ENCODE data around the gene ZSCAN25. TPM values are rescaled to one million over a fixed set of nuclear protein-coding genes. Genes with fewer than 3 reads are reported as not detected.
A peak's percentile ranks its signal among the peaks of the same experiment; 100 is the strongest.
"Not testable (repeated sequence)": the region's sequence is repeated elsewhere in the genome, so short reads cannot be mapped to it uniquely, and the experiment has no call there.

Gene ZSCAN25
- total RNA-seq, 3 donors from 2014 or later (not counting 1 experiment from before 2014, with no cell fraction given), result 24.4 to 37.4 (median 27.8) TPM

- H3K27me3 ChIP-seq (ENCODE audit: control insufficient read depth, insufficient read depth, low read length), result no peaks in the 10 kb centered on the region
- peaks cover 14% of the 10 kb centered on the region for H3K4me1 ChIP-seq (ENCODE audit: control insufficient read depth, insufficient read depth, low read length)
- H3K27ac ChIP-seq (ENCODE audit: low read length), result no peak overlapping the region
- H3K27me3 Mint-ChIP-seq (ENCODE audit: low read depth in 2 of 2), result no peaks in the 10 kb centered on the region
- intact Hi-C loops (cut with micrococcal nuclease), result no loop called here
- peak overlapping the region in 1 of 2 donors; percentile 21 for H3K27ac Mint-ChIP-seq
- no peak for ATAC-seq
- 92% methylated on average over 3 of the region's 3 CpGs for WGBS (ENCODE audit: insufficient coverage)
- peaks cover 0 to 28% of the 10 kb centered on the region in 2 donors for H3K4me1 Mint-ChIP-seq
- H3K9me3 Mint-ChIP-seq, result no peaks in the 10 kb centered on the region
- no peak for TF ChIP-seq CTCF (IDR thresholded peaks at IDR 0.05)
- H3K36me3 Mint-ChIP-seq, result peaks cover 20% of the 10 kb centered on the region
- H3K36me3 ChIP-seq (ENCODE audit: control insufficient read depth, insufficient read depth, low read length), result peaks cover 22% of the 10 kb centered on the region
- no peak overlapping the region for H3K4me3 ChIP-seq (ENCODE audit: low read length)
- H3K9me3 ChIP-seq (ENCODE audit: control insufficient read depth, insufficient read depth, low read length), result no peaks in the 10 kb centered on the region
- no peak for DNase-seq
- no peak overlapping the region for H3K4me3 Mint-ChIP-seq
Observed at GRCh38 chr7:99576251-99576650, 40.5 kb upstream of the ZSCAN25 start.

- ATAC-seq, result no peak
- DNase-seq, result peak in 1 of 2 donors; percentile 22
- Mint-ChIP-seq H3K4me3 (peak overlapping the region; percentile 92), H3K27ac (peak overlapping the region in 1 of 2 donors; percentile 77), H3K36me3 (no peaks in the 10 kb centered on the region), H3K27me3 (ENCODE audit: low read depth in 2 of 2) (no peaks in the 10 kb centered on the region), H3K4me1 (peaks cover 0 to 20% of the 10 kb centered on the region in 2 donors), H3K9me3 (no peaks in the 10 kb centered on the region)
- Histone ChIP-seq H3K4me1 (ENCODE audit: control insufficient read depth, insufficient read depth, low read length) (peaks cover 14% of the 10 kb centered on the region), H3K27me3 (ENCODE audit: control insufficient read depth, insufficient read depth, low read length) (no peaks in the 10 kb centered on the region), H3K4me3 (ENCODE audit: low read length) (peak overlapping the region; percentile 60), H3K36me3 (ENCODE audit: control insufficient read depth, insufficient read depth, low read length) (peaks cover 2% of the 10 kb centered on the region), H3K27ac (ENCODE audit: low read length) (no peak overlapping the region), H3K9me3 (ENCODE audit: control insufficient read depth, insufficient read depth, low read length) (no peaks in the 10 kb centered on the region)
- 70% methylated on average over 6 of the region's 10 CpGs for WGBS (ENCODE audit: insufficient coverage)
- TF ChIP-seq CTCF (IDR thresholded peaks at IDR 0.05), result no peak
- intact Hi-C loops (cut with micrococcal nuclease), result no loop called here
Observed at GRCh38 chr7:99579281-99579955, 37.3 kb upstream of the ZSCAN25 start.

GRCh38 chr7:99579956-99580777 lies 36.6 kb upstream of the ZSCAN25 start:
- H3K36me3 Mint-ChIP-seq, result no peaks in the 10 kb centered on the region
- ATAC-seq, result peak; percentile 55 to 85 (median 77)
- peaks cover 0 to 20% of the 10 kb centered on the region in 2 donors for H3K4me1 Mint-ChIP-seq
- Histone ChIP-seq H3K36me3 (ENCODE audit: control insufficient read depth, insufficient read depth, low read length) (no peaks in the 10 kb centered on the region), H3K4me1 (ENCODE audit: control insufficient read depth, insufficient read depth, low read length) (peaks cover 14% of the 10 kb centered on the region), H3K9me3 (ENCODE audit: control insufficient read depth, insufficient read depth, low read length) (no peaks in the 10 kb centered on the region), H3K4me3 (ENCODE audit: low read length) (peak overlapping the region; percentile 60), H3K27me3 (ENCODE audit: control insufficient read depth, insufficient read depth, low read length) (no peaks in the 10 kb centered on the region), H3K27ac (ENCODE audit: low read length) (no peak overlapping the region)
- H3K27ac Mint-ChIP-seq, result peak overlapping the region in 1 of 2 donors; percentile 77
- no peaks in the 10 kb centered on the region for H3K9me3 Mint-ChIP-seq
- peak; percentile 38 to 78 for DNase-seq
- TF ChIP-seq CTCF (IDR thresholded peaks at IDR 0.05), result peak; percentile 27
- H3K4me3 Mint-ChIP-seq, result peak overlapping the region; percentile 92
- intact Hi-C loops (cut with micrococcal nuclease), result no loop called here
- 3% methylated on average over 54 of the region's 54 CpGs for WGBS (ENCODE audit: insufficient coverage)
- no peaks in the 10 kb centered on the region for H3K27me3 Mint-ChIP-seq (ENCODE audit: low read depth in 2 of 2)

- ATAC-seq; H3K36me3 ChIP-seq (ENCODE audit: control insufficient read depth, insufficient read depth, low read length); H3K9me3 Mint-ChIP-seq; H3K36me3 Mint-ChIP-seq; H3K9me3 ChIP-seq (ENCODE audit: control insufficient read depth, insufficient read depth, low read length); intact Hi-C loops (cut with micrococcal nuclease); H3K27me3 ChIP-seq (ENCODE audit: control insufficient read depth, insufficient read depth, low read length); DNase-seq; H3K27me3 Mint-ChIP-seq (ENCODE audit: low read depth in 2 of 2); H3K27ac ChIP-seq (ENCODE audit: low read length): not testable (repeated sequence)
- Mint-ChIP-seq H3K4me3 (peak overlapping the region; percentile 92), H3K27ac (peak overlapping the region in 1 of 2 donors; percentile 77), H3K4me1 (peaks cover 0 to 20% of the 10 kb centered on the region in 2 donors)
- WGBS (ENCODE audit: insufficient coverage), result 53% methylated on average over 2 of the region's 4 CpGs
- Histone ChIP-seq H3K4me1 (ENCODE audit: control insufficient read depth, insufficient read depth, low read length) (peaks cover 14% of the 10 kb centered on the region), H3K4me3 (ENCODE audit: low read length) (peak overlapping the region; percentile 60)
Observed at GRCh38 chr7:99580778-99581332, 35.9 kb upstream of the ZSCAN25 start.
